HEK293 (cell line): ENCODE results near the gene SLC26A11.

Source experiments
- ATF2 ChIP-seq: fragments of 450-650 bp; formaldehyde crosslinking; IDR thresholded peaks from 2 replicates; pipeline ENCODE4 v1.5.1; 2016; ENCODE audit warnings: missing biosample characterization, missing genetic modification characterization, low read depth
- CTCF ChIP-seq: fragments of 450-650 bp; formaldehyde crosslinking; IDR thresholded peaks from 2 replicates; pipeline ENCODE4 v1.5.1; 2016; ENCODE audit warnings: missing biosample characterization, missing genetic modification characterization
- REST ChIP-seq: fragments of 450-650 bp; formaldehyde crosslinking; IDR thresholded peaks from 2 replicates; pipeline ENCODE4 v1.5.1; 2016; ENCODE audit warnings: missing biosample characterization, missing genetic modification characterization
- TCF7L2 ChIP-seq: IDR thresholded peaks from 2 replicates; pipeline ENCODE4 v1.6.1; 2011; ENCODE audit warnings: low read depth, mild to moderate bottlenecking, inconsistent platforms, low read length, moderate library complexity, borderline replicate concordance
- ZNF140 ChIP-seq: fragments of 450-650 bp; formaldehyde crosslinking; IDR thresholded peaks from 2 replicates; pipeline ENCODE4 v1.5.1; 2016; ENCODE audit warnings: missing biosample characterization, missing genetic modification characterization
- ZNF24 ChIP-seq: fragments of 450-650 bp; formaldehyde crosslinking; IDR thresholded peaks from 2 replicates; pipeline ENCODE4 v1.5.1; 2016; ENCODE audit warnings: missing biosample characterization, missing genetic modification characterization
- ZNF747 ChIP-seq: fragments of 450-650 bp; formaldehyde crosslinking; IDR thresholded peaks from 2 replicates; pipeline ENCODE4 v1.5.1; 2016; ENCODE audit warnings: missing biosample characterization, missing genetic modification characterization

GRCh38 chr17:80295559-80295958 is 75.3 kb downstream of the SLC26A11 start:
- TF ChIP-seq REST (tag by site-specific recombination) (no peak), ZNF24 (tag by site-specific recombination) (no peak), CTCF (tag by site-specific recombination) (no peak), TCF7L2 (no peak), ZNF140 (tag by site-specific recombination) (no peak), ZNF747 (tag by site-specific recombination) (no peak), ATF2 (tag by site-specific recombination) (no peak)
